Nephron progenitor cell (in vitro differentiated cells): ENCODE results near the gene EMC7.
"Not testable (repeated sequence)": the region's sequence is repeated elsewhere in the genome, so short reads cannot be mapped to it uniquely, and the experiment has no call there.

Experiments
- DNase-seq: peaks from one replicate; pipeline ENCODE4 v3.0.0; 2021
- H3K27ac Mint-ChIP-seq: 2 replicates; pipeline ENCODE4 v1.8.0; 2021; ENCODE audit warnings: mild to moderate bottlenecking, moderate library complexity, mixed read lengths
- H3K27me3 Mint-ChIP-seq: 2 replicates; pipeline ENCODE4 v1.8.0; 2021; ENCODE audit warnings: mild to moderate bottlenecking, low read depth, mixed read lengths; ENCODE audit not compliant: poor library complexity
- H3K36me3 Mint-ChIP-seq: 2 replicates; pipeline ENCODE4 v1.8.0; 2021; ENCODE audit warnings: low read depth, mixed read lengths
- H3K4me1 Mint-ChIP-seq: 2 replicates; pipeline ENCODE4 v1.8.0; 2021; ENCODE audit warnings: mixed read lengths
- H3K4me3 Mint-ChIP-seq: 2 replicates; pipeline ENCODE4 v1.8.0; 2021; ENCODE audit warnings: mild to moderate bottlenecking, moderate library complexity, mixed read lengths
- H3K9me3 Mint-ChIP-seq: 2 replicates; pipeline ENCODE4 v1.8.0; 2021; ENCODE audit warnings: mild to moderate bottlenecking, moderate library complexity, mixed read lengths
- CTCF ChIP-seq: fragments of 200-600 bp; sonication (generic); IDR thresholded peaks from 2 replicates; pipeline ENCODE4 v1.5.0; 2021; ENCODE audit warnings: antibody characterized with exemption

Gene EMC7

GRCh38 chr15:34059946-34060345 lies 41.7 kb downstream of the EMC7 start:
- Mint-ChIP-seq H3K27me3 (peaks cover 7% of the 10 kb centered on the region), H3K27ac (no peak overlapping the region), H3K36me3 (no peaks in the 10 kb centered on the region), H3K4me1 (no peaks in the 10 kb centered on the region), H3K4me3 (no peak overlapping the region), H3K9me3 (no peaks in the 10 kb centered on the region)
- no peak for TF ChIP-seq CTCF
- no peak for DNase-seq

DNA sequence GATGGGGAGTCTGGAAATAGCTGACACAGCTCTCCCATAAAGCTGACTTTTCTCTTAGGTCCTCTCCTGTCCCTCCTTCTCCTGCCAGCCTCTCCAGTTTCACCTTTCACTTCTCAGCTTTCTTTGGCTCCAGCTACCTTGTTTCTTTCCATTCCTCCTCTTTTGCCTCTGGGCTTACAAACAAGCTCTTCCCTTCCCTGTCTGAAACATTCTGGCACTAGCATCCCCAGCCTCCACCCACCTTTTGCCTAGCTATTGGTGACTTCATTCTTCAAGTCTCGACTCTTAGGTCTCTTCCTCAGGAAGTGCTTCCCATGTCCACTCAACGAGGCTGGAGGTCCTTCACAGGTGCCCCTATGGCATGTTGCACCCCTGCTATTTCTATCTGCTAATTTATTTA lies 42.2 kb downstream of the EMC7 start:
- DNase-seq: no peak
- H3K36me3 Mint-ChIP-seq: no peaks in the 10 kb centered on the region
- no peak overlapping the region for H3K4me3 Mint-ChIP-seq
- peaks cover 7% of the 10 kb centered on the region for H3K27me3 Mint-ChIP-seq
- peaks cover 1% of the 10 kb centered on the region for H3K9me3 Mint-ChIP-seq
- TF ChIP-seq CTCF: no peak
- H3K4me1 Mint-ChIP-seq: no peaks in the 10 kb centered on the region
- no peak overlapping the region for H3K27ac Mint-ChIP-seq

DNA sequence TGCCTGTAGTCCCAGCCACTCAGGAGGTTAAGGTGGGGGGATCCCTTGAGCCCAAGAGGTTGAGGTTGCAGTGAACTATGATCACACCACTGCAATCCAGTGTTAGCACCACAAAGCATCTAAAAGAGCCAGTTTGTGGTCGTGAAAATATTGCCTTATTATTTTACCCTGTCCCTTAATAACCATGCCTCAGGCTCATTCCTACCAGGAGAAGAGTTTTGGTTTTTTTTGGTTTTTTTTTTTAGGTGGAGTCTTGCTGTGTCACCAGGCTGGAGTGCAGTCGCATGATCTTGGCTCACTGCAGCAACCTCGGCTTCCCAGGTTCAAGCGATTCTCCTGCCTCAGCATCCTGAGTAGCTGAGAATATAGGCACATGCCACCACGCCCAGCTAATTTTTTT lies 44.8 kb downstream of the EMC7 start:
- DNase-seq: no peak

DNA sequence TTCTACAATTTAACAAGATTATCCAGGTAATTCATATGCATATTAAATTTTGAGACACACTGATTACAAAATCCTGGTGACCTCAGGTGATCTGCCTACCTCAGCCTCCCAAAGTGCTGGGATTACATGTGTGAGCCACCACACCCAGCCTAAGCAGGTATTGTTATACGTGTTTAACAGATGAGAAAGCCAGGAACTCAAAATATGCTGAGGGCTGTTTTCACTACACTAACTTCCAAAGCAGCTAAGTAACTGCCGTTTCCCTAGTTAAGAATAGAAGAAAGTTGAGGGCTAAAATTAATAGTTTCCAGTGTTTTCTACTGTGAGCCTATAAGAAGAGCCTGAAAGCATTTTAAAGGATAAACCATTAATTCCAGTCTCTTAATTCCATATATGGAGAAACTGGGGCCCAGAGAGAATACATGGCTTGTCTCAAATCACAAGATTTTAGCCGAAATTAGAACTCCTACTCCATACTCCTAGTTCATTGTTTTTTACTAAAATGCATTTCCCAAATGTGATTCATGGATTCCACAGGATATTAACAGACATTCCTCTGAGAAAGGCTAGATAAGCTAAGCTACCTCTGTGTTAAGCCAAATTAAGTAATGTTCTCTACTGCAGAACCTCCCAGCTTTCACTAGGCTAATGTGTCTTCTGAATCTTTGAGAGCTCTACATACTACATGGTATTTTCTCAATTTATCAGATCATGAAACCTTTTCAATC lies 45.6 kb downstream of the EMC7 start:
- DNase-seq: no peak
- Mint-ChIP-seq H3K4me1 (no peaks in the 10 kb centered on the region), H3K27me3 (peaks cover 13% of the 10 kb centered on the region), H3K9me3 (peaks cover 33% of the 10 kb centered on the region), H3K36me3 (peaks cover 3% of the 10 kb centered on the region), H3K27ac (no peak overlapping the region), H3K4me3 (no peak overlapping the region)
- TF ChIP-seq CTCF: no peak

More for the DNA sequence above, 44.8 kb downstream of the EMC7 start:
- peaks cover 8% of the 10 kb centered on the region for H3K27me3 Mint-ChIP-seq
- H3K4me3 Mint-ChIP-seq: no peak overlapping the region
- H3K36me3 Mint-ChIP-seq: no peaks in the 10 kb centered on the region
- no peak overlapping the region for H3K27ac Mint-ChIP-seq
- H3K9me3 Mint-ChIP-seq: peaks cover 24% of the 10 kb centered on the region
- H3K4me1 Mint-ChIP-seq: no peaks in the 10 kb centered on the region
- no peak for TF ChIP-seq CTCF

DNA sequence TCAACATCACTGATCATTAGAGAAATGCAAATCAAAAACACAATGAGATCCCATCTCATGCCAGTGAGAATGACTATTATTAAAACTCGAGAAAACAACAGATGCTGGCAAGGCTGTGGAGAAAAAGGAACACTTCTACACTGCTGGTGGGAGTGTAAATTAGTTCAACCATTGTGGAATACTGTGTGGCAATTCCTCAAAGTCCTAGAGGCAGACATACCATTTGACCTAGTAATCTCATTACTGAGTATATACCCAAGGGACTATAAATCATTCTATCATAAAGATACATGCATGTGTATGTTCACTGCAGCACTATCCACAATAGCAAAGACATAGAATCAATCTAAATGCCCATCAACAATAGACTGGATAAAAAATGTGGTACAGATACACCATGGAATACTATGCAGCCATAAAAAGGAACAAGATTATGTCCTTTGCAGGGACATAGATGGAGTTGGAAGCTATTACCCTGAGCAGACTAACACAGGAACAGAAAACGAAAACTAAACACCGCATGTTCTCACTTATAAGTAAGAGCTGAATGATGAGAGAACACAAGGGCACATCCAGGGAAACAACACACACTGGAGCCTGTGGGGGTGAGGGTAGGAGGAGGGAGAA lies 47.5 kb downstream of the EMC7 start:
- Mint-ChIP-seq H3K27me3 (peaks cover 16% of the 10 kb centered on the region), H3K9me3 (peaks cover 51% of the 10 kb centered on the region), H3K36me3 (peaks cover 16% of the 10 kb centered on the region), H3K4me3 (no peak overlapping the region), H3K4me1 (no peaks in the 10 kb centered on the region), H3K27ac (no peak overlapping the region)
- TF ChIP-seq CTCF: no peak
- DNase-seq: no peak

GRCh38 chr15:34050385-34050784 lies 51.3 kb downstream of the EMC7 start:
- peaks cover 22% of the 10 kb centered on the region for H3K36me3 Mint-ChIP-seq
- not testable (repeated sequence) for H3K27ac Mint-ChIP-seq

More at GRCh38 chr15:34050385-34050784, 51.3 kb downstream of the EMC7 start:
- not testable (repeated sequence) for H3K4me3 Mint-ChIP-seq, H3K4me1 Mint-ChIP-seq, DNase-seq
- Mint-ChIP-seq H3K27me3 (peaks cover 16% of the 10 kb centered on the region), H3K9me3 (peaks cover 68% of the 10 kb centered on the region)
